ENCODE results near the gene C6orf163.

C6orf163 gene

DNA sequence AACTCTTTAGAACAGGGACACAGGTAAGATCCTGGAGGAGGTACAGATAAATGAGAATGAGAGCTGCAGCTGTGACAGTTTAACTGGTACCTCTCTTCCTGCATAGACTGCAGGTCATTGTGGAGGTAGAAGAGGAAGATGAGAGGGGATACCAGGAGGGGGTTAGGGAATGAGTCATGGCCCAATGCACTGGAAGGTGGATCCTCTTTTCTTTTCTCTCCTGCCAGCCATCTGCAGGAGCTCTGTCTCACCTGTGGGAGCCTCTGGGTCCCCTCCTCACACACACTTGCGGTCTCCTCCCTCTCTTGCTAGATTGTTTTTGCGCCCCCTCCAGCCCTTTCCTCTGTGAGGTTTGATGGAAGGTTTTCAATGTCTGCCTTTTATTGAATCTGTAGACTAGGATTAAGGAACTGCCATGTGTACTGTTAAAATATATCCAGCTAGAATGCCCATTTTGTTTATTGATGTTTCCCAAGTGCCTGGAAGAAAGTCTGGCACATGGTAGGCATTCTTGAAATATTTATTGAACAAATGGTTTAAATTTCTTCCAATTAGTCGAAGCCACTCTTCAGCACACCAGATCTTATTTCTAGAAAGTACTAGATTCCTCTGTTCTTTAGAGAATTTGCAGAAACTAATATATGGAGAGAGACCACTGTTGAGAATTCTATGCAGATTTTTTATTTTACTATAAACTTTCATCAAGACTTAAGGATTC, 13.0 kb downstream of the C6orf163 start:
- no peak for DNase-seq

DNA sequence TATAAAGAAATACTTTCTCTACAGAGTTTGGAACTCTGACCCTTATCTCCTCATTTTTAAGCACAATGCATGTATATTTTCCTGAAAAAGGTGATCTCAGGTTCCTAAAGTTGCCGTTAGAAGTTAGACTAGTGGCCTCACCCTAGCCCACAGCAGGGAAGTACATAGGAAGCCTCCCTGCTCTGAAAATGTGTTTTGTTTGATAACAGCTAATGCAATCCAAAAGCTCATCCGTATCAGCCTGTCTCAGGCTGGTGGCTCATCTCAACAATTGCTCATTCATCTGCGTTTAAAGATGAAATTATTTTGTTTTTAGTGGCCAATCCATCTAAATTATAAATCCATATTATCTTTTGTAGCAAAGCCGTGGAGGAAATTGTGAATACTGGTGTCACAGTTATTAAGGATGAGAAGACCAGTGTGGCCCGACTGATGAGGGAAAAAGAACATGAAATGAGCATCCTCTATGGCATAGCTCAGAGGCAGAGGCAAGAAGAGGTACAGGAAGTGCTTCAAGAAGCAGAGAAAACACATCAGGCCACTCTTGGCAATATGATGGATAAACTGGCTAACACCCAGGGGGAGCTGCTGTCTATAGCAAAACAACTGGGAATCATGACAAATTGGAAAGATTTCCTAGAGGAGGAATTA, 20.1 kb downstream of the C6orf163 start:
- DNase-seq: no peak

DNA sequence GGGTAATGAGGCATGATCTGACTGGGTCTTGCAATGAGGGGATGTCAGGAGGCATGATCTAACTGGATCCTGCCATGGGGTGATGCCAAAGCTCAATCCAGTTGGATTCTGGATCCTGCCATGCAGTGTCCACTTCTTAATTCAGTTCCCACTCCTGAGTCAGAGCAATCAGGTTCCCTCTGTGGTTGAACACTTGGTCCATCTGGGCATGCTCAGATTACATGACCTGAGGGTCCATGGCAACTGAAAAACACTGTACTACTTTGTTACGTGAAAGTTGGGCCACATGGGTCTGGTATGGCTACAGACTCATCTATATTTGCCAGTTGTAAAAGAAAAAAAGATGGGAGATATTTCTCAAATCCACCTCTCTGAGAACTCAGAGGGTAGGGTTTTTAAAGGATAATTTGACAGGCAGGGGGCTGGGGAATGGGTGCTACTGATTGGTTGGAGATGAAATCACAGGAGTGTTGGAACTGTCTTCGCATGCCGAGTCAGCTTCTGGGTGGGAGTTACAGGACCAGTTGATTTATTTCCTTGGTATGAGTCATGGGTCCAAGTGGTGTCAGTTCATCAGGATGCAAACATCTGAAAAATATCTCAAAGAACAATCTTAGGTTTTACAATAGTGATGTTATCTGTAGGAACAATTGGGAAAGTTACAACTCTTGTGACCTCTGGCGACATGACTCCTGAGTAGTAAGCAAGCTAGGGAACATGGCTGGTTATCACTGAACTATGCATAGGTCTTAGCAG, 21.6 kb downstream of the C6orf163 start:
- DNase-seq: no peak

- no peak for DNase-seq
Measured at GRCh38 chr6:87366899-87367298, 22.3 kb downstream of the C6orf163 start.

DNA sequence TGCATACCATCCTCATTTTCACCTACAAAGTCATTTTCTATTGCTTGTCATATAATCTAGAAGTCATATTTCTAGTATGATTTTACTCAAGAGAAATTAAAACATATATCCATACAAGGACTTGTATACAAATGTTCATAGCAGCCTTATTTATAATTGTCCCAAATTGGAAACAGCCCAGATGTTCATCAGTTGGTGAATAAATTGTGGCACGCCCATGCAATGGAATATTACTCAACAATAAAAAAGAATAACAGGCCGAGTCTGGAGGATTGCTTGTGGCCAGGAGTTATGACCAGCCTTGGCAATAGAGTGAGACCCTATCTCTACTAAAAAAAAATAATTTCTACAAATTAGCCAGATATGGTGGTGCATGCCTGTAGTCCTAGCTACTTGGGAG, 28.8 kb downstream of the C6orf163 start:
- no peak for DNase-seq

- no peak for DNase-seq
Measured at GRCh38 chr6:87375315-87375714, 30.7 kb downstream of the C6orf163 start.

- DNase-seq: no peak
Measured at GRCh38 chr6:87376643-87377042, 32.0 kb downstream of the C6orf163 start.

DNA sequence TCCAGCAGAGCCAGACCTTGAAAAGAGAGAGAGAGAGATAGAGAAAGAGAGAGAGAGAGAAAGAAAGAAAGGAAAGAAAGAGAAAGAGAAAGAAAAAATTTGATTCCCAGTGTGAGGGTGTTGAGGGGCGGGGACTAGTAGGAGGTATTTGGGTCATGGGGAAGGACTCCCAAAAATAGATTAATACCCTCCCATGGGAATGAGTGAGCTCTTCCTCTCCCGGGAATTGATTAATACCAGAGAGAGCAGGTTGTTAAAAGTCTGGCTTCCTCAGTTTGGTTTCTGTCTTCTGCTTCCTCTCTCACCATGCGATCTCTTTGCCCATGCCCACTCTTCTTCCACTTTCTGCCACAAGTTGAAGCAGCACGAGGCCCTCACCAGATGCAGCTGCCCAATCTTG, 34.3 kb downstream of the C6orf163 start:
- DNase-seq: no peak

DNA sequence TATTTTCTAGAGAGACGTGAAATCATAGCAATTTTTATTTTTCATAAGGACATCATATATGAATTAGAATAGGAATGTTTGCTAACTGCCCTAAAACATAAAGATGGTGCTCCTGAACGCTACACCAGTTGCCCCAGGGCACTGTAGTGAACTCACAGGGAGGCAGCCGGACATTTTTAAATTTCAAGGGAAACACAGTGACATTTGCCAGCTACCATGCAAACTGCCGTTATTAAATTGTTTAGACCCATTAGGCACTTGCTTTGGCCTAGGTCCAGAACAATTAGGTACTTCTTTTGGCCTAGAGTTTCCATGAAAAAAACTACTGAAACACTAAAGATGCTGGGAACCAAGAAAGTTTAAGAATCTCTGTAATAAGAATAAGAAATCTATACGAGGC, 38.2 kb downstream of the C6orf163 start:
- no peak for DNase-seq

DNA sequence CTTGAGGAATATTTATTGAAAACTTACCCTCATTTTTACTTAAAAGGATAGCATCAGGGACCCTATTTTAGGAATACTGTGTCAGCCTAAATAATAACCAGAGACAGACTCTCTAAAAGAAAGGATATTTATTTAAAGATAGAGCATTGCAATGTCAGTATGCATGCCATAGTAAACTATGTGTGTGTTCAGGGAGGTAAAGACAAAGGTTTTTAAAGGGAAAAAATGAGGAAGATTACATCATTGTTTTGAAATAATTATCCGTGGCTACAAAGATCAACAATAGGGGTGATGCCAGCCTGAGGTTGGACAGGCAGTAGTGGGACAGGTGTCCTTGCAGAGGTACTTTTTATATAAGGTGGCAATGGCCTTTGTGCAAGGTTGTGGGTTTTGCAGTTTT, 39.4 kb downstream of the C6orf163 start:
- no peak for DNase-seq

- DNase-seq: no peak
Measured at GRCh38 chr6:87384449-87384848, 39.8 kb downstream of the C6orf163 start.

GRCh38 chr6:87391334-87391733, 46.7 kb downstream of the C6orf163 start:
- peak; percentile 3 for DNase-seq

DNA sequence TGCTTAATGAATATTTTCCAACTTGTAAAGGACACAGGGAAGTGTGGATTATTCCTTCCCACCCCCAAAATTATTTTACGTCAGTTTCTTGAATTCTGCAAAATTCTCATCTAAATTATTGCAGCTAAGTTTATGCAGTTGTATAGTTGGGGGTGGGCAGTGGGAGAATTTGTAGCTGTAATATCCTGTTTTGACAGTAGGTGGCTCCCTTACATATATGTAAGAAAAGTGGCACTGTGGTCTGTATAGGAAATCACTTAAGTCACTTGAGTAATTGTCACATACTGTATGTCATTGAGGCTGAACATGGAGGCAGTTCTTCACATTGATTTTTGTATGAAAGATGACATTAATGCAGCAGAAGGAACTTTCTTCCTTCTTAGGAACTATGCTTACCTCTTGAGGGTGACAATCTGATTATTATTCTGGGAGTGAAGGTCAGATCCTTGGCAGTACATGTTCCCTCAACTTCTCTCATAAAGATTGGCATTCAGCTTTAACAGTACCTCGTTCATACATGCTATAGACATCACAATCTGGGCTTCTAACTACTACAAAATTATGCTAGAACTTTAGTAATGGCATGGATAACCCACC, 48.5 kb downstream of the C6orf163 start:
- DNase-seq: peak; percentile 33

- DNase-seq: no peak
Measured at GRCh38 chr6:87395431-87395830, 50.8 kb downstream of the C6orf163 start.

DNA sequence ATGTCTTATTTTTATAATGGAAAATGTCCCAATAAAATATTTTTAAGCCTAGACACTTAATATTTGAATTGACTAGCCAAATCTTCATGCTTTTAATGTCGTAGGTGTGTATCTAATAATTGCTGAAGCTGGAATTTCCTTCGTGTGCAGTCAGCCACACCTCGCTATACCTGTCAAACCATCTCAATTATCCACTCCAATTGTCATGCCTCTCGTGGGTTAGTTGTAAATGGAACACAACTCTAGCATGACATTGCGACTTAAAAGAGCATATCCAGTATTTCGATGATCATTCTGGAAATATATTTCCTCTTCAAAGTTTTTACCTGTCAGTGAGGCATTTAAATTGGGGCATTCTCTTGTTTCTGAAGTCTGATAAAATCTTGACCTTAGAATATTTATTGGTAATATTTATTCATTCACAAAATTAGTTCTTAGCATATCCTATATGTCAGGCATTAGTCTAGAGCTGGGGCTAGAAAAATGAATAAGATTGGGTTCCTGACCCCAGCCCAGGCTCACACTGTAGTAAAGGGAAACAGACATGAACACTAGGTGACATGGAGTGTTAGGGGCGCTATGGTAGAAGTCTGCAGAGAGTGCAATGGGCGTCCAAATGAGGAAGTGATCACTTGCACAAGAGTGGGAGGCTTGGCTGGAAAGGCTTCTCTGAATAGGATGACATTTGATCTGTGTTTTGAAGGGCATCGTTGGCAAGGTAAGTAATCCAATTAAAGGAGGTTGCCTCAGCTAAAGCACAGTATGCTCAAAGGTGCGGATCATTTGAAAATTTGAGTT, 52.2 kb downstream of the C6orf163 start:
- no peak for DNase-seq

DNA sequence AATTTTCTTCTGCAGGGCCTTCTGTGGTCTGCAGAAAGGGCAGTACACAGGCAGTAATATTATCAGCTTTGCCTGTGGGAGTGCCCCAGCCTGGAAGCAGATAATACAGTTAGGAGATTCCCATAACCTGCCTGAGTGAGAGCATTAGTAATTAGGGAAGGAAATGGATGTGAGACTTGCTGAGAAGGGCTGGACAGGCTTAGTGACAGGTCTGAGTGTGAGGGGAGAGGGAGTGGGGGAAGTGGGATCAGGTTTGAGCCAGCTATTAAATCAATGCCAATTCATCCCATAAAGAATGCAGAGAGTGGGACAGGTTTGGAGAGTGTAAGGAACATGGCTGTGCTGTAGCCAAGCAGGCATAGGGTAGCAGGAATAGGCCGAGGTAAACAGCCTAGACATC, 53.0 kb downstream of the C6orf163 start:
- no peak for DNase-seq

DNA sequence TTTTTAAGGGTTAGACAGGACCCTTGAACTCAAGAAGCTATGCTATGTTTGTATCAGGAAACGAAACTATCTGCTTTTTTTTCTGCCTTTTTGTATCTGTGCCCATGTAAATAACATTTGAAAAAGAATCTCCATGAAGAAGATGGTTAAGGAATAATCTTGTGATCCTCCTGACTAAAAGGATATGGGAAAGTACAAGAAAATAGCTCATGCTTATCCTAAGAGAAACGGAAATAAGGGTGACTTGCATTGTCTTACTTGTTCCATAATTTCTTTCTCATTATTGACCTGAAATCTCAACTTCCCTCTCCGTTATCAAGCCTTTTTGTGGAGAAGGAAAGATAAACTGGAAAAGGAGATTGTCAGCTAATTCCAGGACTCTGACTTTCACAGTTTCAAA, 57.2 kb downstream of the C6orf163 start:
- DNase-seq: no peak

- peak; percentile 50 for DNase-seq
Measured at GRCh38 chr6:87407561-87407900, 62.9 kb downstream of the C6orf163 start.

- peak; percentile 87 for DNase-seq
Measured at GRCh38 chr6:87407901-87408720, 63.5 kb downstream of the C6orf163 start, which contains the start of gene CFAP206. TSS of gene CFAP206 (plus strand) at chr6:87407972. CDS start at chr6:87409840, 1,868 bp downstream.

DNA sequence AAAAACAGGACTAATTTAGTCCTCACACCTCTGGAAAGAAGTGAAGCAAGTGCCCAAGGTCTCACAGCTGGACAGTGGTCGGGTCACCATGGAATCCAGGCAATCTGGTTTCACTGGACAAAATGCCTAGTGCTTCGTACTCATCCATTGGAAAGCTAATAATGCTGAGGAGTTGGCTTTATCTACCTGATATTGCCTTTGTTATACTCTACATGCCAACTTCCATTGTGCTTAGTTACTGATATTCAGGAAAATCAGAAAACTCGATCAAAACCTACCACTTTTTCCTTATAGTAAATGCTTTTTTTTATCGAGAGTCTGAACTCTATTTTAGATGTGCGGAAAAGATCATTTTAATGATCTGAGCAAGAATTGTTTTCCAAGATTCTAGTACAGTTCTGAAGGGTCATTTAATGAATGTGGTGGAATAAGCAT, 64.1 kb downstream of the C6orf163 start:
- DNase-seq: no peak

All from KG1 (cell line).